HEK293 (cell line): ENCODE measurements around the gene CASQ2.
A peak's percentile ranks its signal among the peaks of the same experiment; 100 is the strongest.

Source experiments
- CTCF ChIA-PET: fragments of 350-600 bp; formaldehyde crosslinking; extraction: SDS; loops from one replicate; lab custom pipeline; 2021; ENCODE audit warnings: antibody characterized with exemption; lab: Yijun Ruan, JAX
- POLR2A ChIA-PET: fragments of 300-600 bp; formaldehyde crosslinking; extraction: SDS; loops from one replicate; lab custom pipeline; 2020; ENCODE audit warnings: antibody characterized with exemption, inconsistent platforms; lab: Yijun Ruan, JAX
- H3K27ac ChIP-seq: fragments of 200-500 bp; sonication (Bioruptor generic); 2 replicates; pipeline ENCODE4 v1.5.1; 2014; ENCODE audit warnings: low read depth, low read length, control low read depth, inconsistent platforms; ENCODE audit errors: extremely low read depth
- H3K36me3 ChIP-seq, 2 experiments: fragments of 200-500 bp in 1 of 2; sonication (Bioruptor generic) in 1 of 2; 1 replicate in 1 of 2; 2 replicates in 1 of 2; pipeline ENCODE4 v1.5.1; 2014 to 2017; ENCODE audit warnings: inconsistent platforms in 2 of 2, low read length in 2 of 2; ENCODE audit not compliant: control insufficient read depth in 2 of 2, insufficient read depth in 1 of 2
- H3K4me1 ChIP-seq: fragments of 200-500 bp; sonication (Bioruptor generic); 2 replicates; pipeline ENCODE4 v1.5.1; 2014; ENCODE audit warnings: mild to moderate bottlenecking, low read length, inconsistent platforms; ENCODE audit not compliant: control insufficient read depth, insufficient read depth
- H3K4me3 ChIP-seq: 2 replicates; pipeline ENCODE4 v1.5.1; 2011; ENCODE audit warnings: low read depth, mild to moderate bottlenecking, control low read depth, low read length, moderate library complexity
- H3K9me3 ChIP-seq: fragments of 200-500 bp; sonication (Bioruptor generic); 2 replicates; pipeline ENCODE4 v1.5.1; 2014; ENCODE audit warnings: low read depth, low read length, inconsistent platforms; ENCODE audit not compliant: control insufficient read depth, insufficient read depth
- EGR2 ChIP-seq: fragments of 450-650 bp; formaldehyde crosslinking; IDR thresholded peaks from 2 replicates; pipeline ENCODE4 v1.5.1; 2016; ENCODE audit warnings: low read depth, missing biosample characterization, missing genetic modification characterization
- KLF1 ChIP-seq: fragments of 450-650 bp; formaldehyde crosslinking; IDR thresholded peaks from 2 replicates; pipeline ENCODE4 v1.5.1; 2016; ENCODE audit warnings: missing biosample characterization, missing genetic modification characterization
- KLF10 ChIP-seq: fragments of 450-650 bp; IDR thresholded peaks from 2 replicates; pipeline ENCODE4 v1.5.1; 2018; ENCODE audit warnings: missing biosample characterization, mild to moderate bottlenecking, missing genetic modification characterization
- KLF9 ChIP-seq: fragments of 450-650 bp; formaldehyde crosslinking; IDR thresholded peaks from 2 replicates; pipeline ENCODE4 v1.5.1; 2016; ENCODE audit warnings: missing biosample characterization, missing genetic modification characterization, low read depth
- SP3 ChIP-seq: fragments of 450-650 bp; formaldehyde crosslinking; IDR thresholded peaks from 2 replicates; pipeline ENCODE4 v1.5.1; 2016; ENCODE audit warnings: missing biosample characterization, missing genetic modification characterization
- YY2 ChIP-seq: fragments of 450-650 bp; formaldehyde crosslinking; IDR thresholded peaks from 2 replicates; pipeline ENCODE4 v1.5.1; 2016; ENCODE audit warnings: missing biosample characterization, missing genetic modification characterization
- ZBTB17 ChIP-seq: fragments of 450-650 bp; formaldehyde crosslinking; IDR thresholded peaks from 2 replicates; pipeline ENCODE4 v1.5.1; 2016; ENCODE audit warnings: missing biosample characterization, missing genetic modification characterization
- ZFHX2 ChIP-seq: fragments of 450-650 bp; formaldehyde crosslinking; conservative IDR thresholded peaks from 2 replicates; pipeline ENCODE4 v1.5.1; 2016; ENCODE audit warnings: missing biosample characterization, missing genetic modification characterization
- ZFP3 ChIP-seq: fragments of 450-650 bp; formaldehyde crosslinking; IDR thresholded peaks from 2 replicates; pipeline ENCODE4 v1.5.1; 2016; ENCODE audit warnings: low read depth, missing biosample characterization, missing genetic modification characterization
- ZNF121 ChIP-seq: fragments of 450-650 bp; formaldehyde crosslinking; IDR thresholded peaks from 2 replicates; pipeline ENCODE4 v1.5.1; 2016; ENCODE audit warnings: missing biosample characterization, missing genetic modification characterization
- ZNF175 ChIP-seq: fragments of 450-650 bp; formaldehyde crosslinking; IDR thresholded peaks from 2 replicates; pipeline ENCODE4 v1.5.1; 2016; ENCODE audit warnings: missing biosample characterization, missing genetic modification characterization
- ZNF184 ChIP-seq: fragments of 450-650 bp; IDR thresholded peaks from 2 replicates; pipeline ENCODE4 v1.5.1; 2018; ENCODE audit warnings: missing biosample characterization, mild to moderate bottlenecking, missing genetic modification characterization
- ZNF2 ChIP-seq: fragments of 450-650 bp; formaldehyde crosslinking; IDR thresholded peaks from 2 replicates; pipeline ENCODE4 v1.5.1; 2016; ENCODE audit warnings: missing biosample characterization, missing genetic modification characterization
- ZNF211 ChIP-seq: fragments of 450-650 bp; formaldehyde crosslinking; IDR thresholded peaks from 2 replicates; pipeline ENCODE4 v1.5.1; 2016; ENCODE audit warnings: low read depth, missing biosample characterization, missing genetic modification characterization
- ZNF510 ChIP-seq: fragments of 450-650 bp; formaldehyde crosslinking; IDR thresholded peaks from 2 replicates; pipeline ENCODE4 v1.5.1; 2018; ENCODE audit warnings: mild to moderate bottlenecking, missing genetic modification characterization, missing biosample characterization; ENCODE audit not compliant: insufficient replicate concordance
- ZNF624 ChIP-seq: fragments of 450-650 bp; formaldehyde crosslinking; IDR thresholded peaks from 2 replicates; pipeline ENCODE4 v1.5.1; 2017; ENCODE audit warnings: missing biosample characterization, missing genetic modification characterization
- ZSCAN30 ChIP-seq: fragments of 450-650 bp; IDR thresholded peaks from 2 replicates; pipeline ENCODE4 v1.5.1; 2018; ENCODE audit warnings: missing biosample characterization, mild to moderate bottlenecking, missing genetic modification characterization, moderate library complexity
- TF ChIP-seq, protein P1 (sequence below): fragments of 450-650 bp; formaldehyde crosslinking; IDR thresholded peaks from 2 replicates; pipeline ENCODE4 v1.5.1; 2016; ENCODE audit warnings: missing biosample characterization, missing genetic modification characterization
- TF ChIP-seq, protein P2 (sequence below): fragments of 450-650 bp; formaldehyde crosslinking; IDR thresholded peaks from 2 replicates; pipeline ENCODE4 v1.5.1; 2017; ENCODE audit warnings: missing biosample characterization, missing genetic modification characterization
- TF ChIP-seq, protein P3 (sequence below): fragments of 450-650 bp; formaldehyde crosslinking; IDR thresholded peaks from 2 replicates; pipeline ENCODE4 v1.5.1; 2017; ENCODE audit warnings: missing biosample characterization, mild to moderate bottlenecking, missing genetic modification characterization, moderate library complexity
- TF ChIP-seq, protein P4 (sequence below): fragments of 450-650 bp; formaldehyde crosslinking; IDR thresholded peaks from 2 replicates; pipeline ENCODE4 v1.5.1; 2017; ENCODE audit warnings: missing biosample characterization, missing genetic modification characterization
- TF ChIP-seq, protein P5 (sequence below): fragments of 450-650 bp; formaldehyde crosslinking; IDR thresholded peaks from 2 replicates; pipeline ENCODE4 v1.5.1; 2016; ENCODE audit warnings: missing biosample characterization, missing genetic modification characterization, borderline replicate concordance
- TF ChIP-seq, protein P6 (sequence below): sonication (generic); formaldehyde crosslinking; IDR thresholded peaks from 2 replicates; pipeline ENCODE4 v1.8.1; 2022; ENCODE audit warnings: mild to moderate bottlenecking, moderate library complexity, missing genetic modification reagents
- TF ChIP-seq, protein P7 (sequence below): fragments of 450-650 bp; formaldehyde crosslinking; conservative IDR thresholded peaks from 2 replicates; pipeline ENCODE4 v1.5.1; 2016; ENCODE audit warnings: low read depth, missing biosample characterization, missing genetic modification characterization

Gene CASQ2

DNA sequence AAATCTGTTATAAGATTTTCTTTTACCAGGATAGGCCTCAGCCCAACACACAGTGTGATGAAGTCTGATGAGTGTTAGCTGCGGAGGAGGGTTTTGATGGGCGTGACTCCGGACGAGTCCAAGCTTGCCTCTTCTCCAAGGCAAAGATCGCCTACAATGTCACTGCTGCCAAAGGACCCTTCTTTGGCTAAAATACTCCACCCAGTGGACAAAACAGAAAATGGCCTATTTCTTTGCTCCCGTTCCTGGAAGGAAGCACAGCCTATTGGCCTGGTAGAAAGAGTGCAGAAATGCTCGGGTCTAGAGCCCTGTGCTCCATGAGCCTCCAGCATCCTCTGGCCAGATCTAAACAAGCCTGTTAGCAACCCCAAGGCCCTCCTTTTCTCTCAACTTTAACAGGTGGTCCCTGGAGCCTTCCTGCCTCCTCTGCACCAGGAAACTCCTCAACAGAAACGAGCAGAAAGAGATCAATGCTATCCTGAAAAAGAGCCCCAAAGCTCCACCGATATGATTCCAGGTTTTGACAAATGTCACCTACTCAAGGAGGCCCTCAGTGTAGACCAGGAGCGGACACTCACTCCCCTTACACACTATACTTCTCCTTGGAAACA, 3.4 kb upstream of the CASQ2 start:
- Histone ChIP-seq H3K36me3 (no peaks in the 10 kb centered on the region), H3K4me3 (no peak overlapping the region), H3K27ac (no peak overlapping the region), H3K4me1 (no peaks in the 10 kb centered on the region), H3K9me3 (no peaks in the 10 kb centered on the region)
- ChIA-PET CTCF (interaction anchor here (0.5 to 4.5 kb wide), 44 partner anchors 9 to 778 kb away, joined by 3 to 46 read pairs (median 4); no protein-coding TSS in a partner anchor), POLR2A (no interaction called here)
- TF ChIP-seq KLF10 (tag by site-specific recombination) (peak; percentile 41; the same call in 1 of the 2 replicates), KLF1 (no peak), SP3 (peak; percentile 23; the same call in 1 of the 2 replicates), KLF9 (tag by site-specific recombination) (peak; percentile 78), ZNF510 (no peak), EGR2 (tag by site-specific recombination) (peak; percentile 74), YY2 (no peak), ZNF211 (no peak), ZFHX2 (tag by site-specific recombination) (peak; percentile 72), ZNF2 (tag by site-specific recombination) (0 out of 2 replicates have a peak, but pooled peaks have one; percentile 74), ZFP3 (tag by site-specific recombination) (no peak), ZBTB17 (tag by site-specific recombination) (peak; percentile 79), ZSCAN30 (peak; percentile 81; the same call in 1 of the 2 replicates), ZNF175 (tag by site-specific recombination) (no peak), ZNF184 (tag by site-specific recombination) (no peak), ZNF624 (tag by site-specific recombination) (no peak), ZNF121 (tag by site-specific recombination) (no peak)
- TF ChIP-seq, protein P1, sequence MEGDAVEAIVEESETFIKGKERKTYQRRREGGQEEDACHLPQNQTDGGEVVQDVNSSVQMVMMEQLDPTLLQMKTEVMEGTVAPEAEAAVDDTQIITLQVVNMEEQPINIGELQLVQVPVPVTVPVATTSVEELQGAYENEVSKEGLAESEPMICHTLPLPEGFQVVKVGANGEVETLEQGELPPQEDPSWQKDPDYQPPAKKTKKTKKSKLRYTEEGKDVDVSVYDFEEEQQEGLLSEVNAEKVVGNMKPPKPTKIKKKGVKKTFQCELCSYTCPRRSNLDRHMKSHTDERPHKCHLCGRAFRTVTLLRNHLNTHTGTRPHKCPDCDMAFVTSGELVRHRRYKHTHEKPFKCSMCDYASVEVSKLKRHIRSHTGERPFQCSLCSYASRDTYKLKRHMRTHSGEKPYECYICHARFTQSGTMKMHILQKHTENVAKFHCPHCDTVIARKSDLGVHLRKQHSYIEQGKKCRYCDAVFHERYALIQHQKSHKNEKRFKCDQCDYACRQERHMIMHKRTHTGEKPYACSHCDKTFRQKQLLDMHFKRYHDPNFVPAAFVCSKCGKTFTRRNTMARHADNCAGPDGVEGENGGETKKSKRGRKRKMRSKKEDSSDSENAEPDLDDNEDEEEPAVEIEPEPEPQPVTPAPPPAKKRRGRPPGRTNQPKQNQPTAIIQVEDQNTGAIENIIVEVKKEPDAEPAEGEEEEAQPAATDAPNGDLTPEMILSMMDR (tag by site-specific recombination) = peak; percentile 79
- TF ChIP-seq, protein P2, sequence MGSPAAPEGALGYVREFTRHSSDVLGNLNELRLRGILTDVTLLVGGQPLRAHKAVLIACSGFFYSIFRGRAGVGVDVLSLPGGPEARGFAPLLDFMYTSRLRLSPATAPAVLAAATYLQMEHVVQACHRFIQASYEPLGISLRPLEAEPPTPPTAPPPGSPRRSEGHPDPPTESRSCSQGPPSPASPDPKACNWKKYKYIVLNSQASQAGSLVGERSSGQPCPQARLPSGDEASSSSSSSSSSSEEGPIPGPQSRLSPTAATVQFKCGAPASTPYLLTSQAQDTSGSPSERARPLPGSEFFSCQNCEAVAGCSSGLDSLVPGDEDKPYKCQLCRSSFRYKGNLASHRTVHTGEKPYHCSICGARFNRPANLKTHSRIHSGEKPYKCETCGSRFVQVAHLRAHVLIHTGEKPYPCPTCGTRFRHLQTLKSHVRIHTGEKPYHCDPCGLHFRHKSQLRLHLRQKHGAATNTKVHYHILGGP (tag by site-specific recombination) = no peak
- TF ChIP-seq, protein P3, sequence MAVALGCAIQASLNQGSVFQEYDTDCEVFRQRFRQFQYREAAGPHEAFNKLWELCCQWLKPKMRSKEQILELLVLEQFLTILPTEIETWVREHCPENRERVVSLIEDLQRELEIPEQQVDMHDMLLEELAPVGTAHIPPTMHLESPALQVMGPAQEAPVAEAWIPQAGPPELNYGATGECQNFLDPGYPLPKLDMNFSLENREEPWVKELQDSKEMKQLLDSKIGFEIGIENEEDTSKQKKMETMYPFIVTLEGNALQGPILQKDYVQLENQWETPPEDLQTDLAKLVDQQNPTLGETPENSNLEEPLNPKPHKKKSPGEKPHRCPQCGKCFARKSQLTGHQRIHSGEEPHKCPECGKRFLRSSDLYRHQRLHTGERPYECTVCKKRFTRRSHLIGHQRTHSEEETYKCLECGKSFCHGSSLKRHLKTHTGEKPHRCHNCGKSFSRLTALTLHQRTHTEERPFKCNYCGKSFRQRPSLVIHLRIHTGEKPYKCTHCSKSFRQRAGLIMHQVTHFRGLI (tag by site-specific recombination) = peak; percentile 74; the same call in 1 of the 2 replicates
- TF ChIP-seq, protein P4, sequence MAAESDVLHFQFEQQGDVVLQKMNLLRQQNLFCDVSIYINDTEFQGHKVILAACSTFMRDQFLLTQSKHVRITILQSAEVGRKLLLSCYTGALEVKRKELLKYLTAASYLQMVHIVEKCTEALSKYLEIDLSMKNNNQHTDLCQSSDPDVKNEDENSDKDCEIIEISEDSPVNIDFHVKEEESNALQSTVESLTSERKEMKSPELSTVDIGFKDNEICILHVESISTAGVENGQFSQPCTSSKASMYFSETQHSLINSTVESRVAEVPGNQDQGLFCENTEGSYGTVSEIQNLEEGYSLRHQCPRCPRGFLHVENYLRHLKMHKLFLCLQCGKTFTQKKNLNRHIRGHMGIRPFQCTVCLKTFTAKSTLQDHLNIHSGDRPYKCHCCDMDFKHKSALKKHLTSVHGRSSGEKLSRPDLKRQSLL (tag by site-specific recombination) = peak; percentile 91
- TF ChIP-seq, protein P5, sequence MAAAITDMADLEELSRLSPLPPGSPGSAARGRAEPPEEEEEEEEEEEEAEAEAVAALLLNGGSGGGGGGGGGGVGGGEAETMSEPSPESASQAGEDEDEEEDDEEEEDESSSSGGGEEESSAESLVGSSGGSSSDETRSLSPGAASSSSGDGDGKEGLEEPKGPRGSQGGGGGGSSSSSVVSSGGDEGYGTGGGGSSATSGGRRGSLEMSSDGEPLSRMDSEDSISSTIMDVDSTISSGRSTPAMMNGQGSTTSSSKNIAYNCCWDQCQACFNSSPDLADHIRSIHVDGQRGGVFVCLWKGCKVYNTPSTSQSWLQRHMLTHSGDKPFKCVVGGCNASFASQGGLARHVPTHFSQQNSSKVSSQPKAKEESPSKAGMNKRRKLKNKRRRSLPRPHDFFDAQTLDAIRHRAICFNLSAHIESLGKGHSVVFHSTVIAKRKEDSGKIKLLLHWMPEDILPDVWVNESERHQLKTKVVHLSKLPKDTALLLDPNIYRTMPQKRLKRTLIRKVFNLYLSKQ (tag by site-specific recombination) = no peak
- TF ChIP-seq, protein P6, sequence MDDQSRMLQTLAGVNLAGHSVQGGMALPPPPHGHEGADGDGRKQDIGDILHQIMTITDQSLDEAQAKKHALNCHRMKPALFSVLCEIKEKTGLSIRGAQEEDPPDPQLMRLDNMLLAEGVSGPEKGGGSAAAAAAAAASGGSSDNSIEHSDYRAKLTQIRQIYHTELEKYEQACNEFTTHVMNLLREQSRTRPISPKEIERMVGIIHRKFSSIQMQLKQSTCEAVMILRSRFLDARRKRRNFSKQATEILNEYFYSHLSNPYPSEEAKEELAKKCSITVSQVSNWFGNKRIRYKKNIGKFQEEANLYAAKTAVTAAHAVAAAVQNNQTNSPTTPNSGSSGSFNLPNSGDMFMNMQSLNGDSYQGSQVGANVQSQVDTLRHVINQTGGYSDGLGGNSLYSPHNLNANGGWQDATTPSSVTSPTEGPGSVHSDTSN (CRISPR knock-in tag) = no peak
- TF ChIP-seq, protein P7, sequence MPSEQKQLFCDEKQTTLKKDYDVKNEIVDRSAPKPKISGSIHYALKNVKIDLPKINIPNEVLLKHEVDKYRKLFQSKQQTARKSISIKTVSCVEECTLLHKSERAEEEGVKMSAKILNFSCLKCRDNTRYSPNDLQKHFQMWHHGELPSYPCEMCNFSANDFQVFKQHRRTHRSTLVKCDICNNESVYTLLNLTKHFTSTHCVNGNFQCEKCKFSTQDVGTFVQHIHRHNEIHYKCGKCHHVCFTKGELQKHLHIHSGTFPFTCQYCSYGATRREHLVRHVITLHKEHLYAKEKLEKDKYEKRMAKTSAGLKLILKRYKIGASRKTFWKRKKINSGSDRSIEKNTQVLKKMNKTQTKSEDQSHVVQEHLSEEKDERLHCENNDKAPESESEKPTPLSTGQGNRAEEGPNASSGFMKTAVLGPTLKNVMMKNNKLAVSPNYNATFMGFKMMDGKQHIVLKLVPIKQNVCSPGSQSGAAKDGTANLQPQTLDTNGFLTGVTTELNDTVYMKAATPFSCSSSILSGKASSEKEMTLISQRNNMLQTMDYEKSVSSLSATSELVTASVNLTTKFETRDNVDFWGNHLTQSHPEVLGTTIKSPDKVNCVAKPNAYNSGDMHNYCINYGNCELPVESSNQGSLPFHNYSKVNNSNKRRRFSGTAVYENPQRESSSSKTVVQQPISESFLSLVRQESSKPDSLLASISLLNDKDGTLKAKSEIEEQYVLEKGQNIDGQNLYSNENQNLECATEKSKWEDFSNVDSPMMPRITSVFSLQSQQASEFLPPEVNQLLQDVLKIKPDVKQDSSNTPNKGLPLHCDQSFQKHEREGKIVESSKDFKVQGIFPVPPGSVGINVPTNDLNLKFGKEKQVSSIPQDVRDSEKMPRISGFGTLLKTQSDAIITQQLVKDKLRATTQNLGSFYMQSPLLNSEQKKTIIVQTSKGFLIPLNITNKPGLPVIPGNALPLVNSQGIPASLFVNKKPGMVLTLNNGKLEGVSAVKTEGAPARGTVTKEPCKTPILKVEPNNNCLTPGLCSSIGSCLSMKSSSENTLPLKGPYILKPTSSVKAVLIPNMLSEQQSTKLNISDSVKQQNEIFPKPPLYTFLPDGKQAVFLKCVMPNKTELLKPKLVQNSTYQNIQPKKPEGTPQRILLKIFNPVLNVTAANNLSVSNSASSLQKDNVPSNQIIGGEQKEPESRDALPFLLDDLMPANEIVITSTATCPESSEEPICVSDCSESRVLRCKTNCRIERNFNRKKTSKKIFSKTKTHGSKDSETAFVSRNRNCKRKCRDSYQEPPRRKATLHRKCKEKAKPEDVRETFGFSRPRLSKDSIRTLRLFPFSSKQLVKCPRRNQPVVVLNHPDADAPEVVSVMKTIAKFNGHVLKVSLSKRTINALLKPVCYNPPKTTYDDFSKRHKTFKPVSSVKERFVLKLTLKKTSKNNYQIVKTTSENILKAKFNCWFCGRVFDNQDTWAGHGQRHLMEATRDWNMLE (tag by site-specific recombination) = 0 out of 2 replicates have a peak, but pooled peaks have one; percentile 26
